ENCODE data around the gene HASPIN.

Gene HASPIN

GRCh38 chr17:3745071-3745470 lies 21.4 kb downstream of the HASPIN start:
- Mint-ChIP-seq H3K27me3 (ENCODE audit: low read depth) (peaks cover 11% of the 10 kb centered on the region), H3K4me1 (no peaks in the 10 kb centered on the region), H3K36me3 (ENCODE audit: low read depth) (no peaks in the 10 kb centered on the region), H3K9me3 (no peaks in the 10 kb centered on the region), H3K27ac (no peak overlapping the region), H3K4me3 (no peak overlapping the region)
- TF ChIP-seq, protein P1, sequence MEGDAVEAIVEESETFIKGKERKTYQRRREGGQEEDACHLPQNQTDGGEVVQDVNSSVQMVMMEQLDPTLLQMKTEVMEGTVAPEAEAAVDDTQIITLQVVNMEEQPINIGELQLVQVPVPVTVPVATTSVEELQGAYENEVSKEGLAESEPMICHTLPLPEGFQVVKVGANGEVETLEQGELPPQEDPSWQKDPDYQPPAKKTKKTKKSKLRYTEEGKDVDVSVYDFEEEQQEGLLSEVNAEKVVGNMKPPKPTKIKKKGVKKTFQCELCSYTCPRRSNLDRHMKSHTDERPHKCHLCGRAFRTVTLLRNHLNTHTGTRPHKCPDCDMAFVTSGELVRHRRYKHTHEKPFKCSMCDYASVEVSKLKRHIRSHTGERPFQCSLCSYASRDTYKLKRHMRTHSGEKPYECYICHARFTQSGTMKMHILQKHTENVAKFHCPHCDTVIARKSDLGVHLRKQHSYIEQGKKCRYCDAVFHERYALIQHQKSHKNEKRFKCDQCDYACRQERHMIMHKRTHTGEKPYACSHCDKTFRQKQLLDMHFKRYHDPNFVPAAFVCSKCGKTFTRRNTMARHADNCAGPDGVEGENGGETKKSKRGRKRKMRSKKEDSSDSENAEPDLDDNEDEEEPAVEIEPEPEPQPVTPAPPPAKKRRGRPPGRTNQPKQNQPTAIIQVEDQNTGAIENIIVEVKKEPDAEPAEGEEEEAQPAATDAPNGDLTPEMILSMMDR (IDR thresholded peaks at IDR 0.05; ENCODE audit: unreplicated experiment in 3 of 3) = no peak

GRCh38 chr17:3747805-3748204 lies 24.1 kb downstream of the HASPIN start:
- peaks cover 17% of the 10 kb centered on the region for H3K27me3 Mint-ChIP-seq (ENCODE audit: low read depth)
- H3K9me3 Mint-ChIP-seq = no peaks in the 10 kb centered on the region
- TF ChIP-seq, protein P1 (IDR thresholded peaks at IDR 0.05; ENCODE audit: unreplicated experiment in 3 of 3) = no peak
- no peak overlapping the region for H3K27ac Mint-ChIP-seq
- no peak overlapping the region for H3K4me3 Mint-ChIP-seq
- no peaks in the 10 kb centered on the region for H3K36me3 Mint-ChIP-seq (ENCODE audit: low read depth)
- no peaks in the 10 kb centered on the region for H3K4me1 Mint-ChIP-seq

DNA sequence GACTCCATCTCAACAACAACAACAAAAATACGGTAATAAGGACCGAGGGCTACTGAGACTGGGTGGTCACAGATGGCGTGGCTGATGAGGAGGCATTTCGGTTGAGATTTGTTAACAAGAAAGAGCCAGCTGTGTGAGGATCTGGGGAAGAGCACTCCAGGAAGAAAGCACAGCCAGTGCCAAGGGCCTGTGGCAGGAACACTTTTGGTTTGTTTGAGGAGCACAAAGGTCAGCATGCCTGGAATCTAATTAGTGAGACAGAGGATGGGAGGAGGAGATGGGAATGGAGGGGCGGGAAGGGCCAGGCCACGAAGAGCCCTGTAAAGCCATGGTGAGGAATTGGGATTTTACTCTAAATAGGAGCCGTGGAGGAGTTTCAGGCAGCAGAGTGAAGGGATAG lies 24.9 kb downstream of the HASPIN start:
- TF ChIP-seq, protein P1 (IDR thresholded peaks at IDR 0.05; ENCODE audit: unreplicated experiment in 3 of 3) = no peak
- H3K4me3 Mint-ChIP-seq = no peak overlapping the region
- no peaks in the 10 kb centered on the region for H3K9me3 Mint-ChIP-seq
- H3K36me3 Mint-ChIP-seq (ENCODE audit: low read depth) = no peaks in the 10 kb centered on the region
- no peak overlapping the region for H3K27ac Mint-ChIP-seq
- no peaks in the 10 kb centered on the region for H3K4me1 Mint-ChIP-seq
- peaks cover 14% of the 10 kb centered on the region for H3K27me3 Mint-ChIP-seq (ENCODE audit: low read depth)

- Mint-ChIP-seq H3K27ac (no peak overlapping the region), H3K36me3 (ENCODE audit: low read depth) (no peaks in the 10 kb centered on the region), H3K9me3 (no peaks in the 10 kb centered on the region), H3K27me3 (ENCODE audit: low read depth) (peaks cover 14% of the 10 kb centered on the region), H3K4me3 (no peak overlapping the region), H3K4me1 (no peaks in the 10 kb centered on the region)
- TF ChIP-seq, protein P1 (IDR thresholded peaks at IDR 0.05; ENCODE audit: unreplicated experiment in 3 of 3) = no peak
Observed at GRCh38 chr17:3750296-3750695, 26.6 kb downstream of the HASPIN start.

DNA sequence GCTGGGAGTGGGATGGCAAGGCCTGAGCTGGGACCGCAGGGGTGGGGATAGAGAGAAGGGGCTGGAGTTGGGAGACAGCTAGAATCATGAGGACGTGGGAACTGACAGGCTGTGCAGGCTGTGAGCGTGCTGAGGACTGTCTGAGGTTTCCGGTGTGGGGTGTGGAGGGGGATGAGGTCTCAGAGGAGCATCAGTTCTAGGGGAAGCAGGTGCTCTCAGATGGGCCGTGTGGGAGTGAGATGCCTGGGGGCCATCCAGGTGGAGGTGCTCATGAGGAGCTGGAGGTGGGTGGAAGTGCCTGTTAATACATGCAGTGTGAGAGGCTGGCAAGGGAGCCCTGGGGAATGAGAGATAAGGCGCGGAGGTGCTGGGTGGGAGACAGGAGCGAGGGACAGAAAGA lies 27.2 kb downstream of the HASPIN start:
- H3K9me3 Mint-ChIP-seq = no peaks in the 10 kb centered on the region
- no peaks in the 10 kb centered on the region for H3K36me3 Mint-ChIP-seq (ENCODE audit: low read depth)
- TF ChIP-seq, protein P1 (IDR thresholded peaks at IDR 0.05; ENCODE audit: unreplicated experiment in 3 of 3) = no peak
- no peak overlapping the region for H3K27ac Mint-ChIP-seq
- peaks cover 10% of the 10 kb centered on the region for H3K27me3 Mint-ChIP-seq (ENCODE audit: low read depth)
- H3K4me1 Mint-ChIP-seq = no peaks in the 10 kb centered on the region
- H3K4me3 Mint-ChIP-seq = no peak overlapping the region

DNA sequence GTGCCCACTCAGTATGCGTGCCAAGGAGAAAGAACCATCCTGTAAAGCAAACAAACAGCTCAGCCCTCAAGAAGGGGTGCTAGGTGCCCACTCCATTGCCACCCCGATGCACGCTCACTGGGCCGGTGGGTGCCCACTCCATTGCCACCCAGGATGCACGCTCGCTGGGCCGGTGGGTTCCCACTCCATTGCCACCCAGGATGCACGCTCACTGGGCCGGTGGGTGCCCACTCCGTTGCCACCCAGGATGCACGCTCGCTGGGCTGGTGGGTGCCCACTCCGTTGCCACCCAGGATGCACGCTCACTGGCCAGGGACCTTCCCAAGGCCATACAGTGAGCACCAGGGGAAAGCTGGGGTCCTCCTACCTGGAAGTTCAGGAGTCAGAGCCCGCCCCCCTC lies 28.1 kb downstream of the HASPIN start:
- H3K27me3 Mint-ChIP-seq (ENCODE audit: low read depth) = peaks cover 10% of the 10 kb centered on the region
- no peak overlapping the region for H3K27ac Mint-ChIP-seq
- H3K4me3 Mint-ChIP-seq = no peak overlapping the region
- H3K4me1 Mint-ChIP-seq = no peaks in the 10 kb centered on the region
- no peaks in the 10 kb centered on the region for H3K36me3 Mint-ChIP-seq (ENCODE audit: low read depth)
- H3K9me3 Mint-ChIP-seq = no peaks in the 10 kb centered on the region
- TF ChIP-seq, protein P1 (IDR thresholded peaks at IDR 0.05; ENCODE audit: unreplicated experiment in 3 of 3) = no peak

All from nephron (organoid).